ENCODE data around the gene GNAS.

DNA sequence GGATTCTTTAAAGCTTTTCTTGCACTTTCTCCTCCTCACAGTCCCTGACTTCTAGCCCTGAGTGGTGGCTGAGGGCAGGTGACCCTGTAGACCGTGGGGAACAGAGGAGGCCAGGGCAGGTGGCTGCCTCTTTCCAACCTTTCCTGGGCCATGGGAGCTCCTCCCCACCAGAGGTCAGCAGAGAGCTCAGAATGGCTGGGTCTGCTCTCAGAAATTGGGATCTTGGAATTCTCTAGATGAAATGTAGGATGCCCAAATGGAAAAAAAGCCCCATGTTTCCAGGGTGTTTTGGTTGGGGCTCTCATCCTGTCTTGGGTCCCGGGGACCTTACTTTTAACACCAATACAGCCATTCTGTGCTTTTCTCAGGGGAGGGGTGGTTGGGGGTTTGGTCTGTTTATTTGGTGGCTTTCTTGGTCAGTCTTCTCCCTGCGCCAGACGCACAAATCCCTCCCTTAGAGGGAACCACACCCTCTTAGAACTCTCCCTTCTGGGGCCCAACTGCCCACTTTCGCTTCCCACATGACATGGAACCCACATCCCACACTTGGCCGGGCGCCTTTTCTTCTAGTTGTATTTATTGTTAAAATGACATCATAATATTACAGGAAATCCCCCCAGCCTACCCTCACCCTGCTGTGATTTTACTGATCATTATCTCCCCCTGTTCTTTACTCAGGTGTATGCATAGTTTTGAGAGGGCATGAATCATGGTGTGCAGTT lies 17.9 kb downstream of the GNAS start:
- TF ChIP-seq POLR2A (IDR thresholded peaks at IDR 0.05; ENCODE audit: low read length) (no peak), GATA1 (IDR thresholded peaks at IDR 0.05; ENCODE audit: low read depth, low read length) (no peak)
